PC-9 (cell line): Measurements from ENCODE around the gene FAM110C. TPM values are rescaled to one million over a fixed set of nuclear protein-coding genes. Genes with fewer than 3 reads are reported as not detected.
A peak's percentile ranks its signal among the peaks of the same experiment; 100 is the strongest.

Experiments used
- BruUV-seq: library from RNA; stranded (reverse); fragments of 400-500 nt; replicated peaks from 2 replicates; lab custom pipeline; 2021; lab: Mats Ljungman, UMichigan
- CTCF ChIA-PET: fragments of 300-600 bp; sonication (Branson Sonifier 250); formaldehyde crosslinking; loops from one replicate; lab custom pipeline; 2022; ENCODE audit warnings: antibody characterized with exemption; lab: Charles Lee
- POLR2A ChIA-PET: fragments of 300-600 bp; sonication (Branson Sonifier 250); formaldehyde crosslinking; loops from one replicate; lab custom pipeline; 2022; ENCODE audit warnings: antibody characterized with exemption; ENCODE audit not compliant: unreplicated experiment; lab: Charles Lee
- DNase-seq, 2 experiments: peaks; one replicate each; pipeline versions ENCODE4 v3.0.0 to v3.0.0-alpha.2; 2015 to 2022; ENCODE audit warnings: mixed read lengths in 1 of 2
- H2AFZ ChIP-seq: fragments of 200-600 bp; sonication (generic); 2 replicates; pipeline ENCODE4 v1.8.1; 2017; ENCODE audit warnings: antibody characterized with exemption
- H3F3A ChIP-seq: fragments of 200-600 bp; sonication (generic); 2 replicates; pipeline ENCODE4 v1.8.1; 2017; ENCODE audit warnings: antibody characterized with exemption, mild to moderate bottlenecking, low read depth; ENCODE audit not compliant: insufficient read depth
- H3K27ac ChIP-seq: fragments of 200-600 bp; sonication (generic); 2 replicates; pipeline ENCODE4 v1.6.1; 2016; ENCODE audit warnings: mixed run types
- H3K27me3 ChIP-seq: fragments of 200-600 bp; sonication (generic); 2 replicates; pipeline ENCODE4 v1.6.1; 2016; ENCODE audit warnings: low read depth, mixed run types; ENCODE audit not compliant: insufficient read depth
- H3K36me3 ChIP-seq: fragments of 200-600 bp; sonication (generic); 2 replicates; pipeline ENCODE4 v1.6.1; 2016; ENCODE audit warnings: low read depth, mixed run types
- H3K4me1 ChIP-seq: fragments of 200-600 bp; sonication (generic); replicated peaks from 2 replicates; pipeline ENCODE4 v1.6.1; 2016; ENCODE audit warnings: mixed run types; ENCODE audit not compliant: insufficient read depth
- H3K4me2 ChIP-seq: fragments of 200-600 bp; sonication (generic); 2 replicates; pipeline ENCODE4 v1.6.1; 2017; ENCODE audit warnings: mixed run types
- H3K4me3 ChIP-seq: fragments of 200-600 bp; sonication (generic); 2 replicates; pipeline ENCODE4 v1.6.1; 2016; ENCODE audit warnings: mixed run types
- H3K79me2 ChIP-seq: fragments of 200-600 bp; sonication (generic); 2 replicates; pipeline ENCODE4 v1.6.1; 2017; ENCODE audit warnings: low read depth, mixed run types
- H3K9me2 ChIP-seq: fragments of 200-600 bp; sonication (generic); 2 replicates; pipeline ENCODE4 v1.8.1; 2017; ENCODE audit warnings: mild to moderate bottlenecking; ENCODE audit not compliant: insufficient read depth
- H3K9me3 ChIP-seq: fragments of 200-600 bp; sonication (generic); 2 replicates; pipeline ENCODE4 v1.8.1; 2016; ENCODE audit warnings: low read depth; ENCODE audit not compliant: insufficient read depth
- H4K20me1 ChIP-seq: fragments of 200-600 bp; sonication (generic); 2 replicates; pipeline ENCODE4 v1.8.1; 2017; ENCODE audit not compliant: insufficient read depth
- EZH2 ChIP-seq: fragments of 200-600 bp; sonication (generic); IDR thresholded peaks from 2 replicates; pipeline ENCODE4 v1.8.0; 2017; ENCODE audit warnings: antibody characterized with exemption, low read depth
- intact Hi-C: fragments of 100-400 bp; cut with micrococcal nuclease; formaldehyde crosslinking; loops from one replicate; pipeline ENCODE4 v1.10.0; 2022; ENCODE audit not compliant: unreplicated experiment
- total RNA-seq: library from RNA; stranded (reverse); gene quantifications from 2 replicates; pipeline ENCODE4 v1.2.3, GENCODE V29; 2021
- TF ChIP-seq, protein P1 (sequence below): fragments of 200-600 bp; sonication (generic); conservative IDR thresholded peaks from 2 replicates; pipeline ENCODE4 v1.6.1; 2017; ENCODE audit warnings: mixed run types, antibody characterized with exemption, mild to moderate bottlenecking, moderate library complexity

FAM110C gene
- total RNA-seq, 1 experiment from 2014 or later = 20.8 TPM

DNA sequence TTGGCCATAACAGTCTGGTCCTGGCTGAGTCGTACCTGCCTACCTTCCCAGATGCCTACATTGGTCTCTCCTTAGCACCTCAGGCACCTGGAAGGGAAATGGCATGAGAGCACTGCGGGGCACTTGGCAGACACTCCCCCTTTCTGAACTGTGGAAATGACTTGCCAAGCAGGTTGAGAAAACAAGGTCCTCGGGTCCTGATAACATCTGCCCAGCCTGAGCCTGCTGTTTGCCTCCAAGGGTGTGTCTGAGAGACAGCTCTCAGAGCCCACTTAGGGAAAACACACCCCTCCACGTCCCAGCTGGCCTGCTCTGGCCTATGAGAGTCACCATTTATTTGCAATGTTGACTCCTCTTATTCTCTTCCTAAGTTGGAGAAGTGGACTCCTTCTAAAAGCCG, 10.5 kb downstream of the FAM110C start:
- peaks cover 66% of the 10 kb centered on the region for H3F3A ChIP-seq
- H3K4me3 ChIP-seq = 0 out of 2 replicates have a peak overlapping the region, but pooled peaks have one; percentile 6
- TF ChIP-seq, protein P1, sequence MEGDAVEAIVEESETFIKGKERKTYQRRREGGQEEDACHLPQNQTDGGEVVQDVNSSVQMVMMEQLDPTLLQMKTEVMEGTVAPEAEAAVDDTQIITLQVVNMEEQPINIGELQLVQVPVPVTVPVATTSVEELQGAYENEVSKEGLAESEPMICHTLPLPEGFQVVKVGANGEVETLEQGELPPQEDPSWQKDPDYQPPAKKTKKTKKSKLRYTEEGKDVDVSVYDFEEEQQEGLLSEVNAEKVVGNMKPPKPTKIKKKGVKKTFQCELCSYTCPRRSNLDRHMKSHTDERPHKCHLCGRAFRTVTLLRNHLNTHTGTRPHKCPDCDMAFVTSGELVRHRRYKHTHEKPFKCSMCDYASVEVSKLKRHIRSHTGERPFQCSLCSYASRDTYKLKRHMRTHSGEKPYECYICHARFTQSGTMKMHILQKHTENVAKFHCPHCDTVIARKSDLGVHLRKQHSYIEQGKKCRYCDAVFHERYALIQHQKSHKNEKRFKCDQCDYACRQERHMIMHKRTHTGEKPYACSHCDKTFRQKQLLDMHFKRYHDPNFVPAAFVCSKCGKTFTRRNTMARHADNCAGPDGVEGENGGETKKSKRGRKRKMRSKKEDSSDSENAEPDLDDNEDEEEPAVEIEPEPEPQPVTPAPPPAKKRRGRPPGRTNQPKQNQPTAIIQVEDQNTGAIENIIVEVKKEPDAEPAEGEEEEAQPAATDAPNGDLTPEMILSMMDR = no peak
- no peak for TF ChIP-seq EZH2
- POLR2A ChIA-PET = no interaction called here
- H4K20me1 ChIP-seq = no peaks in the 10 kb centered on the region
- H3K4me2 ChIP-seq = peak overlapping the region; percentile 64
- no peak overlapping the region for H2AFZ ChIP-seq
- peaks cover 26% of the 10 kb centered on the region for H3K79me2 ChIP-seq
- no peaks in the 10 kb centered on the region for H3K27me3 ChIP-seq
- no TSS peak for BruUV-seq
- intact Hi-C loops = loop anchor here (1.0 kb wide), 1 partner anchor 8 kb away; no protein-coding TSS in a partner anchor
- peak; percentile 88 to 99 for DNase-seq
- CTCF ChIA-PET = no interaction called here
- no peaks in the 10 kb centered on the region for H3K9me2 ChIP-seq
- peaks cover 37% of the 10 kb centered on the region for H3K36me3 ChIP-seq
- H3K9me3 ChIP-seq = peaks cover 13% of the 10 kb centered on the region; the same call in 1 of the 2 replicates
- H3K4me1 ChIP-seq = peaks cover 81% of the 10 kb centered on the region
- H3K27ac ChIP-seq = peak overlapping the region; percentile 41

DNA sequence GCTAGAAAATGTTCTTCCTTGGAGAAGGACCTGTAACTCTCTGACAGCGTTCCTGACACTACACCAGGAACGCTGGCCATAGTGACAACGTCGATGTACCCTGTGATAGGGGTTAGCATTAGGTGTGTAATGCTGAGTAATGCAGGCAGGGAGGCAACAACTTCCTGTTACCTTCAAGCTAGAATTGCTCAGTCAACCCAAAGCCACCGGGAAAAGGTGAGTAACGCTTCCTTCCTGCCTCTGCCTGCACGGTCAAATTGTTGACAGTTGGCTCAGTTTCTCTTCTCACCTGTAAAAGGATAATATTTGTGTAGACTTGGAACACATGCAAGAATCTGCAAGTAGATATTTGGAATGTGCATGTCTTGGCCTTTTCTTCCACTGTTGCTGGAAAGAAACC, 12.7 kb downstream of the FAM110C start:
- Histone ChIP-seq H3F3A (peaks cover 55% of the 10 kb centered on the region), H2AFZ (no peak overlapping the region; the same call in 1 of the 2 replicates), H3K9me3 (peaks cover 8% of the 10 kb centered on the region; the same call in 1 of the 2 replicates), H3K4me2 (peak overlapping the region; percentile 64), H3K4me1 (peaks cover 58% of the 10 kb centered on the region), H4K20me1 (no peaks in the 10 kb centered on the region), H3K4me3 (no peak overlapping the region), H3K9me2 (no peaks in the 10 kb centered on the region), H3K79me2 (peaks cover 9% of the 10 kb centered on the region), H3K27me3 (no peaks in the 10 kb centered on the region), H3K36me3 (peaks cover 21% of the 10 kb centered on the region), H3K27ac (peak overlapping the region; percentile 82)
- no peak for TF ChIP-seq EZH2
- TF ChIP-seq, protein P1 = no peak
- intact Hi-C loops = no loop called here
- no TSS peak for BruUV-seq
- peak; percentile 56 to 95 for DNase-seq
- ChIA-PET POLR2A (interaction anchor here (0.5 kb wide), 1 partner anchor 116 kb away, joined by 4 read pairs; no protein-coding TSS in a partner anchor), CTCF (no interaction called here)

DNA sequence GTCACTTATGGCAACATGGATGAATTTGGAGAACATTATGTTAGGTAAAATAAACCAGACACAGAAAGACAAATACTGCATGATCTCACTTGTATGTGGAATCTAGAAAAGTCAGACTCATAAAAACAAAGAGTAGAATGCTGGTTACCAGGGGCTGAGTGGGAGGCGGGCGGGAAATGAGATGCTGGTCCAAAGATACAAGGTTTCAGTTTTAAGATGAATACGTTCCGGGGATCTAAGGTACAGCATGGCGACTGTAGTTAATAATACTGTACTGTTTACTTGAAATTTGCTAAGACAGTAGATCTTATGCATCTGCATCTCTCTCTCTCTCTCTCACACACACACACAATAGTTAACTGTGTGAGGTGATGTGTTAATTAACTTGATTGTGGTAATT, 14.2 kb downstream of the FAM110C start:
- Histone ChIP-seq H3K4me1 (peaks cover 43% of the 10 kb centered on the region), H3K4me2 (no peak overlapping the region)
- TF ChIP-seq, protein P1 = no peak
- no peak for TF ChIP-seq EZH2

More for the DNA sequence above, 14.2 kb downstream of the FAM110C start:
- ChIA-PET CTCF (no interaction called here), POLR2A (no interaction called here)
- Histone ChIP-seq H3K79me2 (no peaks in the 10 kb centered on the region), H3K36me3 (peaks cover 8% of the 10 kb centered on the region), H3K27me3 (no peaks in the 10 kb centered on the region), H3K9me3 (peaks cover 8% of the 10 kb centered on the region; the same call in 1 of the 2 replicates), H4K20me1 (no peaks in the 10 kb centered on the region), H3K4me3 (no peak overlapping the region), H3K27ac (no peak overlapping the region), H3K9me2 (no peaks in the 10 kb centered on the region), H2AFZ (no peak overlapping the region), H3F3A (peaks cover 40% of the 10 kb centered on the region)
- BruUV-seq = no TSS peak
- intact Hi-C loops = no loop called here
- DNase-seq = no peak
